NCI-H1105 (cell line): ENCODE results near the gene MOCS1.

Experiments
- DNase-seq: peaks from one replicate; lab custom pipeline; 2025; lab: John Stamatoyannopoulos, UW

The MOCS1 gene

GRCh38 chr6:39948199-39948791 is 14.0 kb upstream of the MOCS1 start:
- DNase-seq = no peak

GRCh38 chr6:39947611-39948068 is 13.4 kb upstream of the MOCS1 start:
- no peak for DNase-seq

GRCh38 chr6:39945626-39946025 is 11.4 kb upstream of the MOCS1 start:
- DNase-seq = peak; percentile 64

- no peak for DNase-seq
Observed at GRCh38 chr6:39942903-39943580, 8.8 kb upstream of the MOCS1 start.

- DNase-seq = no peak
Observed at GRCh38 chr6:39941820-39942219, 7.6 kb upstream of the MOCS1 start.

GRCh38 chr6:39941138-39941537 is 6.9 kb upstream of the MOCS1 start:
- DNase-seq = no peak

- no peak for DNase-seq
Observed at GRCh38 chr6:39938773-39939654, 4.8 kb upstream of the MOCS1 start.

GRCh38 chr6:39937686-39938333 is 3.5 kb upstream of the MOCS1 start:
- peak; percentile 49 for DNase-seq

GRCh38 chr6:39936857-39937256 is 2.6 kb upstream of the MOCS1 start:
- no peak for DNase-seq

- no peak for DNase-seq
Observed at GRCh38 chr6:39935241-39935640, 979 bp upstream of the MOCS1 start.

- no peak for DNase-seq
Observed at GRCh38 chr6:39933669-39934130, 562 bp downstream of the MOCS1 start.

GRCh38 chr6:39932386-39932910 is 1.8 kb downstream of the MOCS1 start:
- DNase-seq = no peak

- no peak for DNase-seq
Observed at GRCh38 chr6:39931607-39932006, 2.7 kb downstream of the MOCS1 start.

GRCh38 chr6:39930540-39930939 is 3.7 kb downstream of the MOCS1 start:
- no peak for DNase-seq

- no peak for DNase-seq
Observed at GRCh38 chr6:39929733-39930461, 4.4 kb downstream of the MOCS1 start.

- no peak for DNase-seq
Observed at GRCh38 chr6:39929039-39929732, 5.1 kb downstream of the MOCS1 start.

- DNase-seq = no peak
Observed at GRCh38 chr6:39927159-39927558, 7.1 kb downstream of the MOCS1 start.

- no peak for DNase-seq
Observed at GRCh38 chr6:39926668-39927067, 7.6 kb downstream of the MOCS1 start.

GRCh38 chr6:39925931-39926290 is 8.4 kb downstream of the MOCS1 start:
- no peak for DNase-seq

- no peak for DNase-seq
Observed at GRCh38 chr6:39925191-39925930, 8.9 kb downstream of the MOCS1 start.
